SU-DHL-6 (cell line): ENCODE measurements around the gene AMT.
A peak's percentile ranks its signal among the peaks of the same experiment; 100 is the strongest.

Experiments used
- H2AFZ ChIP-seq: fragments of 200-600 bp; sonication (generic); 2 replicates; pipeline ENCODE4 v1.6.1; 2014; ENCODE audit warnings: low read depth, mild to moderate bottlenecking, moderate library complexity, mixed read lengths, antibody characterized with exemption, low read length; ENCODE audit not compliant: severe bottlenecking
- H3F3A ChIP-seq: fragments of 200-600 bp; shearing (Covaris generic); 2 replicates; pipeline ENCODE4 v1.6.0; 2016; ENCODE audit warnings: antibody characterized with exemption, mild to moderate bottlenecking; ENCODE audit not compliant: insufficient read depth
- H3K27ac ChIP-seq: fragments of 200-600 bp; sonication (generic); 2 replicates; pipeline ENCODE4 v1.5.1; 2016; ENCODE audit warnings: low read depth, mild to moderate bottlenecking, low read length, moderate library complexity, mixed read lengths
- H3K27me3 ChIP-seq: fragments of 200-600 bp; sonication (generic), shearing (Covaris generic); 2 replicates; pipeline ENCODE4 v1.6.0; 2014; ENCODE audit warnings: mild to moderate bottlenecking, low read length
- H3K36me3 ChIP-seq: fragments of 200-600 bp; sonication (generic); 2 replicates; pipeline ENCODE4 v1.6.1; 2014; ENCODE audit warnings: mild to moderate bottlenecking, low read length, mixed read lengths
- H3K4me2 ChIP-seq: fragments of 300-600, 200-600 bp; shearing (Covaris generic), sonication (generic); 2 replicates; pipeline ENCODE4 v1.6.0; 2014; ENCODE audit warnings: low read length, low read depth, mild to moderate bottlenecking; ENCODE audit not compliant: poor library complexity, severe bottlenecking
- H3K4me3 ChIP-seq: fragments of 200-600 bp; sonication (generic); 2 replicates; pipeline ENCODE4 v1.5.1; 2014; ENCODE audit warnings: antibody characterized with exemption, low read length, mild to moderate bottlenecking, mixed read lengths; ENCODE audit not compliant: insufficient read depth, poor library complexity, severe bottlenecking
- H3K79me2 ChIP-seq: fragments of 200-600 bp; sonication (generic); 2 replicates; pipeline ENCODE4 v1.6.1; 2014; ENCODE audit warnings: mild to moderate bottlenecking, low read length, moderate library complexity; ENCODE audit not compliant: insufficient read depth
- H3K9ac ChIP-seq: fragments of 200-600 bp; sonication (generic); 2 replicates; pipeline ENCODE4 v1.7.0; 2014; ENCODE audit warnings: mild to moderate bottlenecking, low read length
- H3K9me2 ChIP-seq: fragments of 200-600 bp; sonication (generic); replicated peaks from 2 replicates; pipeline ENCODE4 v1.6.1; 2014; ENCODE audit warnings: low read length; ENCODE audit not compliant: insufficient read depth
- H3K9me3 ChIP-seq: fragments of 200-600 bp; sonication (generic); 2 replicates; pipeline ENCODE4 v1.6.1; 2014; ENCODE audit warnings: low read length, mixed read lengths; ENCODE audit not compliant: insufficient read depth
- H4K20me1 ChIP-seq: fragments of 200-600 bp; sonication (generic); 2 replicates; pipeline ENCODE4 v1.6.1; 2014; ENCODE audit warnings: low read depth, mild to moderate bottlenecking, antibody characterized with exemption, low read length, moderate library complexity, mixed read lengths
- EZH2phosphoT487 ChIP-seq: fragments of 200-600 bp; sonication (generic), shearing (Covaris generic); conservative IDR thresholded peaks from 2 replicates; pipeline ENCODE4 v1.6.1; 2018; ENCODE audit warnings: mild to moderate bottlenecking, antibody characterized with exemption, low read length, moderate library complexity, mixed read lengths
- TF ChIP-seq, protein P1 (sequence below): fragments of 200-600 bp; sonication (generic); IDR thresholded peaks from one replicate; pipeline ENCODE4 v1.5.1; 2017; ENCODE audit warnings: antibody characterized with exemption, mild to moderate bottlenecking, low read length, moderate library complexity; ENCODE audit not compliant: insufficient read depth, poor library complexity, severe bottlenecking

Gene AMT

DNA sequence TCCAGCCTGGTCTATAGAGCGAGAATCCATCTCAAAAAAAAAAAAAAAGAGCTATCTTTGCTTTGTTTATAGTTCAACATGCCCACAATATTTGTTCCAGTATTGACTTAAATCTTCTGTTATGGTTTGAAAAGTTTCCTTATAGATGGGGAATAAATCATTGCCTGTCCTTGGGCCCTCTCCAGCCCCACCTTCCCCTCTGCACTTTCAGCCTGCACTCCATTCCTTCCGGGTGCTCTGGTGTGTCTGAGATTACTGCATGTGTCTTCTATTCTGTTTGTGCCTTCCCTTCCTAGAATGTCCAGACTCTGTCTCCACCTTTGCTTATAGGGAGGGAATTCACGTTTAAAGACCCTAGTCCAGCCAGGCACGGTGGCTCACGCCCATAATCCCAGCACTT, 38.9 kb downstream of the AMT start:
- no peaks in the 10 kb centered on the region for H3K9me2 ChIP-seq
- H4K20me1 ChIP-seq = peaks cover 26% of the 10 kb centered on the region
- H3K27ac ChIP-seq = no peak overlapping the region
- H3K27me3 ChIP-seq = no peaks in the 10 kb centered on the region
- no peak overlapping the region for H3K4me2 ChIP-seq
- peaks cover 99% of the 10 kb centered on the region for H3K79me2 ChIP-seq
- H2AFZ ChIP-seq = no peak overlapping the region
- H3K36me3 ChIP-seq = no peaks in the 10 kb centered on the region
- no peak for TF ChIP-seq EZH2phosphoT487
- TF ChIP-seq, protein P1, sequence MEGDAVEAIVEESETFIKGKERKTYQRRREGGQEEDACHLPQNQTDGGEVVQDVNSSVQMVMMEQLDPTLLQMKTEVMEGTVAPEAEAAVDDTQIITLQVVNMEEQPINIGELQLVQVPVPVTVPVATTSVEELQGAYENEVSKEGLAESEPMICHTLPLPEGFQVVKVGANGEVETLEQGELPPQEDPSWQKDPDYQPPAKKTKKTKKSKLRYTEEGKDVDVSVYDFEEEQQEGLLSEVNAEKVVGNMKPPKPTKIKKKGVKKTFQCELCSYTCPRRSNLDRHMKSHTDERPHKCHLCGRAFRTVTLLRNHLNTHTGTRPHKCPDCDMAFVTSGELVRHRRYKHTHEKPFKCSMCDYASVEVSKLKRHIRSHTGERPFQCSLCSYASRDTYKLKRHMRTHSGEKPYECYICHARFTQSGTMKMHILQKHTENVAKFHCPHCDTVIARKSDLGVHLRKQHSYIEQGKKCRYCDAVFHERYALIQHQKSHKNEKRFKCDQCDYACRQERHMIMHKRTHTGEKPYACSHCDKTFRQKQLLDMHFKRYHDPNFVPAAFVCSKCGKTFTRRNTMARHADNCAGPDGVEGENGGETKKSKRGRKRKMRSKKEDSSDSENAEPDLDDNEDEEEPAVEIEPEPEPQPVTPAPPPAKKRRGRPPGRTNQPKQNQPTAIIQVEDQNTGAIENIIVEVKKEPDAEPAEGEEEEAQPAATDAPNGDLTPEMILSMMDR = no peak
- H3K9me3 ChIP-seq = no peaks in the 10 kb centered on the region
- no peak overlapping the region for H3K9ac ChIP-seq
- H3K4me3 ChIP-seq = no peak overlapping the region
- H3F3A ChIP-seq = peaks cover 3% of the 10 kb centered on the region; the same call in 1 of the 2 replicates

DNA sequence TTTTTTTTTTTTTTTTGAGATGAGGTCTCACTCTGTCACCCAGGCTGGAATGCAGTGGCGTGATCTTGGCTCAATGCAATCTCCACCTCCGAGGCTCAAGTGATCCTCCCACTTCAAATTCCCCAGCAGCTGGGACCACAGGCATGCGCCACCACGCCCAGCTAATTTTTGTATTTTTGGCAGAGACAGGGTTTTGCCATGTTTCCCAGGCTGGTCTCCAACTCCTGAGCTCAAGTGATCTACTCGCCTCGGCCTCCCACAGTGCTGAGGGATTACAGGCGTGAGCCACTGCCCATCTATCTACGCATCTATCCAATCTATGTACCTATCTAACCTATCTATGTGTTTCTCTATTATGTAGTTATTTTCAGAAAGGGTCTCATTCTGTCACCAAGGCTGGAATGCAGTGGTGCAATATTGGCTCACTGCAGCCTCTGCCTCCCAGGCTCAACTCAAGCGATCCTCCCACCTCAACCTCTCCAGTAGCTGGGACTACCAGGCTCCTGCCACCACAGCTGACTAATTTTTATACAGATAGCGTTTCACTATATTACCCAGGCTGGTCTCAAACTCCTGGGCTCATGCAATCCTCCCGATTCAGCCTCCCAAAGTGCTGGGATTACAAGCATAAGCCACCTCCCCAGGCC, 43.9 kb downstream of the AMT start:
- H3K79me2 ChIP-seq = peaks cover 100% of the 10 kb centered on the region
- peaks cover 2% of the 10 kb centered on the region; the same call in 1 of the 2 replicates for H3K36me3 ChIP-seq
- H3F3A ChIP-seq = peaks cover 5% of the 10 kb centered on the region; the same call in 1 of the 2 replicates
- H4K20me1 ChIP-seq = peaks cover 19% of the 10 kb centered on the region
- H3K9me2 ChIP-seq = no peaks in the 10 kb centered on the region
- no peak overlapping the region for H3K4me3 ChIP-seq
- no peak overlapping the region for H3K9ac ChIP-seq
- H2AFZ ChIP-seq = no peak overlapping the region
- no peak overlapping the region for H3K27ac ChIP-seq
- TF ChIP-seq, protein P1 = no peak
- TF ChIP-seq EZH2phosphoT487 = no peak
- no peaks in the 10 kb centered on the region for H3K27me3 ChIP-seq
- H3K9me3 ChIP-seq = no peaks in the 10 kb centered on the region
- H3K4me2 ChIP-seq = no peak overlapping the region

DNA sequence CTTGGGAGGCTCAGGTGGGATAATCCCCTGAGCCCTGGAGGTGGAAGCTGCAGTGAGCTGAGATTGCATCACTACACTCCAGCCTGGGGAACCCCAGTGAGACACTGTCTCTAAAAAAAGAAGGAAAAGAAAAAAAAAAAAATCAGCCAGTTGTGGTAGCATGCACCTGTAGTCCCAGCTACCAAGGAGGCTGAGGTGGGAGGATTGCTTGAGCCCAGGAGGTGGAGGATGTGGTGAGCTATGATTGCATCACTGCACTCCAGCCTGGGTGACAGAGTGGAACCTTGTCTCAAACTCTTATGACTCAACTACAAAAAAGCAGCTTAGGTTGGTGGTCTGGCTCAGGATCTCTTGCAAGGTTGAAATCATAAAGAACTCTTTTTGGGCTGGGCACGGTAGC, 44.8 kb downstream of the AMT start:
- H3K79me2 ChIP-seq = peaks cover 100% of the 10 kb centered on the region
- peaks cover 2% of the 10 kb centered on the region; the same call in 1 of the 2 replicates for H3K36me3 ChIP-seq
- peak overlapping the region; percentile 48 for H3K27ac ChIP-seq
- no peak overlapping the region for H3K4me2 ChIP-seq
- TF ChIP-seq, protein P1 = no peak
- no peak for TF ChIP-seq EZH2phosphoT487
- H3K4me3 ChIP-seq = no peak overlapping the region
- no peak overlapping the region for H2AFZ ChIP-seq
- no peaks in the 10 kb centered on the region for H3K27me3 ChIP-seq
- peaks cover 5% of the 10 kb centered on the region; the same call in 1 of the 2 replicates for H3F3A ChIP-seq
- no peaks in the 10 kb centered on the region for H3K9me2 ChIP-seq
- no peaks in the 10 kb centered on the region for H3K9me3 ChIP-seq
- peaks cover 19% of the 10 kb centered on the region for H4K20me1 ChIP-seq
- H3K9ac ChIP-seq = no peak overlapping the region
